Mesothelial cell of epicardium (in vitro differentiated cells): ENCODE measurements around the gene MCRIP1. TPM values are rescaled to one million over a fixed set of nuclear protein-coding genes. Genes with fewer than 3 reads are reported as not detected.

Experiments used
- DNase-seq, 2 experiments: peaks; one replicate each; pipeline ENCODE4 v3.0.0; 2021; ENCODE audit warnings: low spot score in 2 of 2; ENCODE audit not compliant: unreplicated experiment in 2 of 2
- H3K27ac Mint-ChIP-seq: 2 replicates; pipeline ENCODE4 v1.8.0; 2021; ENCODE audit warnings: mixed read lengths
- H3K27me3 Mint-ChIP-seq: 2 replicates; pipeline ENCODE4 v1.8.0; 2021; ENCODE audit warnings: low read depth, mixed read lengths
- H3K36me3 Mint-ChIP-seq: 2 replicates; pipeline ENCODE4 v1.8.0; 2021; ENCODE audit warnings: mixed read lengths
- H3K4me1 Mint-ChIP-seq: 2 replicates; pipeline ENCODE4 v1.8.0; 2021; ENCODE audit warnings: mixed read lengths
- H3K4me3 Mint-ChIP-seq: 2 replicates; pipeline ENCODE4 v1.8.0; 2021; ENCODE audit warnings: mild to moderate bottlenecking, moderate library complexity, mixed read lengths
- H3K9me3 Mint-ChIP-seq: 2 replicates; pipeline ENCODE4 v1.8.0; 2021; ENCODE audit warnings: mixed read lengths
- CTCF ChIP-seq: fragments of 200-600 bp; sonication (generic); IDR thresholded peaks from one replicate; pipeline ENCODE4 v1.5.0; 2021; ENCODE audit warnings: antibody characterized with exemption; ENCODE audit not compliant: unreplicated experiment
- total RNA-seq: library from RNA; stranded (reverse); gene quantifications from 3 replicates; pipeline ENCODE4 v1.2.1, GENCODE V29; 2021

MCRIP1 gene
- total RNA-seq, 1 donor from 2014 or later: 104 TPM

GRCh38 chr17:81814748-81815645 lies 18.1 kb downstream of the MCRIP1 start:
- no peaks in the 10 kb centered on the region for H3K36me3 Mint-ChIP-seq
- no peak overlapping the region for H3K27ac Mint-ChIP-seq
- DNase-seq: peak in 1 of 2 experiments; percentile 18
- no peaks in the 10 kb centered on the region for H3K9me3 Mint-ChIP-seq
- no peak overlapping the region for H3K4me3 Mint-ChIP-seq
- H3K4me1 Mint-ChIP-seq: peaks cover 7% of the 10 kb centered on the region
- no peak for TF ChIP-seq CTCF
- H3K27me3 Mint-ChIP-seq: peaks cover 31% of the 10 kb centered on the region

GRCh38 chr17:81813861-81814683 lies 19.0 kb downstream of the MCRIP1 start:
- Mint-ChIP-seq H3K4me1 (peaks cover 7% of the 10 kb centered on the region), H3K4me3 (no peak overlapping the region), H3K27ac (no peak overlapping the region), H3K27me3 (peaks cover 39% of the 10 kb centered on the region), H3K36me3 (no peaks in the 10 kb centered on the region), H3K9me3 (no peaks in the 10 kb centered on the region)
- peak in 1 of 2 experiments; percentile 14 for DNase-seq
- no peak for TF ChIP-seq CTCF

- Mint-ChIP-seq H3K4me1 (peaks cover 7% of the 10 kb centered on the region), H3K27me3 (peaks cover 44% of the 10 kb centered on the region), H3K9me3 (no peaks in the 10 kb centered on the region), H3K4me3 (no peak overlapping the region), H3K36me3 (no peaks in the 10 kb centered on the region), H3K27ac (no peak overlapping the region)
- TF ChIP-seq CTCF: no peak
- DNase-seq: no peak
Observed at GRCh38 chr17:81813371-81813684, 19.8 kb downstream of the MCRIP1 start.

GRCh38 chr17:81812571-81813370 lies 20.3 kb downstream of the MCRIP1 start:
- Mint-ChIP-seq H3K36me3 (no peaks in the 10 kb centered on the region), H3K4me1 (peaks cover 6% of the 10 kb centered on the region)
- no peak for TF ChIP-seq CTCF

More at GRCh38 chr17:81812571-81813370, 20.3 kb downstream of the MCRIP1 start:
- no peak overlapping the region for H3K4me3 Mint-ChIP-seq
- no peak overlapping the region for H3K27ac Mint-ChIP-seq
- peaks cover 44% of the 10 kb centered on the region for H3K27me3 Mint-ChIP-seq
- H3K9me3 Mint-ChIP-seq: no peaks in the 10 kb centered on the region
- DNase-seq: peak in 1 of 2 experiments; percentile 16
